K562 (cell line): ENCODE results near the gene HOXB1. TPM values are rescaled to one million over a fixed set of nuclear protein-coding genes. Genes with fewer than 3 reads are reported as not detected.

Source experiments
- ATAC-seq: fragments of 200-7000 bp; cut with Tn5 transposase; 3 replicates; pipeline ENCODE4 v1.9.1; 2020; ENCODE audit warnings: moderate library complexity
- BruUV-seq: library from RNA; stranded (reverse); fragments of 400-500 nt; replicated peaks from 2 replicates; lab custom pipeline; 2021; lab: Mats Ljungman, UMichigan
- CTCF ChIA-PET: fragments of 300-600 bp; formaldehyde crosslinking; extraction: SDS; loops from one replicate; lab custom pipeline; 2021; ENCODE audit warnings: low intra/inter-chr PET ratio; lab: Yijun Ruan, JAX
- POLR2A ChIA-PET: fragments of 300-600, 350-650 bp; sonication (Branson Sonifier 250); formaldehyde crosslinking; extraction: SDS; loops from one replicate; lab custom pipeline; 2021; ENCODE audit warnings: antibody characterized with exemption, inconsistent platforms; lab: Yijun Ruan, JAX
- DNase-seq, 4 experiments: peaks; one replicate each; pipeline versions ENCODE4 v3.0.0 to v3.0.0-alpha.2; 2011 to 2018; ENCODE audit warnings: low spot score in 3 of 4, mixed read lengths in 3 of 4; ENCODE audit errors: extremely low read depth in 1 of 4
- FAIRE-seq: peaks from 2 replicates; lab custom pipeline; 2011; peaks lifted over from hg19 to GRCh38; lab: Jason Lieb, UNC
- H2AFZ ChIP-seq: 2 replicates; pipeline ENCODE4 v1.6.0; 2011; ENCODE audit warnings: low read depth, low read length, control low read depth, inconsistent platforms
- H3K27ac ChIP-seq: fragments of 200-600 bp; 3 replicates; pipeline ENCODE4 v1.8.0; 2011; ENCODE audit warnings: low read depth, mild to moderate bottlenecking, control low read depth, inconsistent platforms, low read length, moderate library complexity, mixed read lengths; ENCODE audit errors: extremely low read depth
- H3K27me3 ChIP-seq, 2 experiments: fragments of 300-600 bp in 1 of 2; 2 replicates in 1 of 2; 3 replicates in 1 of 2; pipeline versions ENCODE4 v1.6.0 to v1.8.0; 2011; ENCODE audit warnings: inconsistent platforms in 2 of 2, low read length in 2 of 2, mild to moderate bottlenecking in 1 of 2, mixed read lengths in 1 of 2, moderate library complexity in 1 of 2; ENCODE audit not compliant: control insufficient read depth in 2 of 2, insufficient read depth in 2 of 2
- H3K36me3 ChIP-seq: fragments of 300-600 bp; 3 replicates; pipeline ENCODE4 v1.8.0; 2011; ENCODE audit warnings: mild to moderate bottlenecking, low read length, inconsistent platforms; ENCODE audit not compliant: control insufficient read depth, insufficient read depth
- H3K4me1 ChIP-seq, 2 experiments: fragments of 200-600 bp in 1 of 2; replicated peaks in 1 of 2; 2 replicates in 1 of 2; 3 replicates in 1 of 2; pipeline versions ENCODE4 v1.5.1 to v1.8.0; 2011; ENCODE audit warnings: inconsistent platforms in 2 of 2, low read length in 2 of 2, mild to moderate bottlenecking in 1 of 2, mixed read lengths in 1 of 2, moderate library complexity in 1 of 2; ENCODE audit not compliant: control insufficient read depth in 2 of 2, insufficient read depth in 2 of 2
- H3K4me2 ChIP-seq: 2 replicates; pipeline ENCODE4 v1.6.1; 2011; ENCODE audit warnings: low read length, control low read depth, inconsistent platforms, mixed read lengths; ENCODE audit not compliant: insufficient read depth
- H3K4me3 ChIP-seq: fragments of 200-600 bp; sonication (generic), shearing (Covaris generic); 2 replicates; pipeline ENCODE4 v1.5.1; 2016; ENCODE audit warnings: control low read depth, inconsistent platforms
- H3K79me2 ChIP-seq: fragments of 200-600 bp; 3 replicates; pipeline ENCODE4 v1.8.0; 2011; ENCODE audit warnings: low read length, inconsistent platforms; ENCODE audit not compliant: control insufficient read depth, insufficient read depth
- H3K9ac ChIP-seq, 2 experiments: 2 replicates each; pipeline versions ENCODE4 v1.6.0 to v1.6.1; 2011; ENCODE audit warnings: low read depth in 2 of 2, low read length in 2 of 2, control low read depth in 1 of 2, inconsistent platforms in 1 of 2, mild to moderate bottlenecking in 1 of 2, mixed read lengths in 1 of 2; ENCODE audit not compliant: insufficient read depth in 1 of 2
- H3K9me1 ChIP-seq: one replicate; pipeline ENCODE4 v1.6.0; 2011; ENCODE audit warnings: inconsistent platforms, mild to moderate bottlenecking, low read length, moderate library complexity; ENCODE audit not compliant: control insufficient read depth, insufficient read depth
- H3K9me3 ChIP-seq: replicated peaks from 2 replicates; pipeline ENCODE4 v1.5.1; 2011; ENCODE audit warnings: low read depth, low read length, inconsistent platforms; ENCODE audit not compliant: control insufficient read depth, insufficient read depth
- H4K20me1 ChIP-seq: replicated peaks from 2 replicates; pipeline ENCODE4 v1.6.1; 2011; ENCODE audit warnings: low read length, inconsistent platforms, mixed read lengths; ENCODE audit not compliant: control insufficient read depth, insufficient read depth
- ARID1B ChIP-seq: fragments of 450-650 bp; IDR thresholded peaks from 2 replicates; pipeline ENCODE4 v1.6.1; 2016; ENCODE audit warnings: antibody characterized with exemption, mild to moderate bottlenecking, inconsistent platforms
- CC2D1A ChIP-seq: fragments of 450-650 bp; IDR thresholded peaks from 2 replicates; pipeline ENCODE4 v1.6.1; 2017; ENCODE audit warnings: mild to moderate bottlenecking
- CEBPG ChIP-seq, 3 experiments: fragments of 200-800 bp in 1 of 3; sonication (Bioruptor generic) in 1 of 3; sonication (generic) in 1 of 3; formaldehyde crosslinking in 1 of 3; IDR thresholded peaks in 2 of 3; conservative IDR thresholded peaks in 1 of 3; 2 replicates each; pipeline versions ENCODE4 v1.6.1 to v1.8.0; 2016 to 2022; ENCODE audit warnings: missing compliant biosample characterization in 2 of 3, missing genetic modification characterization in 2 of 3, mild to moderate bottlenecking in 1 of 3, missing genetic modification reagents in 1 of 3
- EP400 ChIP-seq: fragments of 450-650 bp; IDR thresholded peaks from 2 replicates; pipeline ENCODE4 v1.6.1; 2017; ENCODE audit warnings: antibody characterized with exemption, mild to moderate bottlenecking, moderate library complexity
- GABPA ChIP-seq: fragments of 200-800 bp; sonication (Bioruptor generic); conservative IDR thresholded peaks from 2 replicates; pipeline ENCODE4 v1.6.1; 2016; ENCODE audit warnings: low read depth, missing genetic modification characterization, missing compliant biosample characterization
- HEY1 ChIP-seq: fragments of 250-450 bp; sonication (Bioruptor Pico); IDR thresholded peaks from 2 replicates; pipeline ENCODE4 v1.5.0; 2020; ENCODE audit warnings: mild to moderate bottlenecking, moderate library complexity, borderline replicate concordance
- MAFG ChIP-seq: fragments of 450-650 bp; conservative IDR thresholded peaks from 2 replicates; pipeline ENCODE4 v1.6.1; 2016; ENCODE audit warnings: missing genetic modification characterization, missing compliant biosample characterization
- NFRKB ChIP-seq: fragments of 450-650 bp; IDR thresholded peaks from 2 replicates; pipeline ENCODE4 v1.6.1; 2016; ENCODE audit warnings: low read depth
- RBM25 ChIP-seq: fragments of 200-400 bp; formaldehyde crosslinking; IDR thresholded peaks from 2 replicates; pipeline ENCODE4 v1.6.1; 2018; ENCODE audit warnings: low read length, low read depth, moderate library complexity; ENCODE audit not compliant: severe bottlenecking
- TAF7 ChIP-seq: fragments of 450-650 bp; IDR thresholded peaks from 2 replicates; pipeline ENCODE4 v1.6.1; 2016; ENCODE audit warnings: missing genetic modification characterization, missing compliant biosample characterization
- YY1 ChIP-seq, 3 experiments: IDR thresholded peaks; 2 replicates each; pipeline ENCODE4 v1.6.1; 2011; ENCODE audit warnings: low read length in 2 of 3, mild to moderate bottlenecking in 2 of 3, moderate library complexity in 2 of 3, borderline replicate concordance in 1 of 3, control low read depth in 1 of 3, low read depth in 1 of 3; ENCODE audit not compliant: insufficient read depth in 3 of 3, insufficient replicate concordance in 2 of 3, control insufficient read depth in 1 of 3, insufficient read length in 1 of 3; ENCODE audit errors: extremely low read depth in 1 of 3
- ZNF124 ChIP-seq: sonication (generic); formaldehyde crosslinking; IDR thresholded peaks from 2 replicates; pipeline ENCODE4 v1.8.1; 2022; ENCODE audit warnings: missing genetic modification reagents
- ZNF41 ChIP-seq: fragments of 250-450 bp; sonication (Bioruptor Pico); conservative IDR thresholded peaks from 2 replicates; pipeline ENCODE4 v1.4.0; 2020; ENCODE audit warnings: mild to moderate bottlenecking
- WGBS: fragments of 100-300 bp; shearing (Covaris generic); methylation state at CpG from one replicate; pipeline ENCODE4 v1.1.6; 2016; ENCODE audit warnings: low coverage, mixed read lengths; ENCODE audit not compliant: insufficient coverage; ENCODE audit errors: missing lambda C conversion rate; 5-methylcytosine and 5-hydroxymethylcytosine counted together
- in situ Hi-C: fragments of 300-500 bp; cut with MboI; formaldehyde crosslinking; loops from 4 replicates; pipeline ENCODE4 v1.15.0; 2018; ENCODE audit warnings: inconsistent platforms, mixed read lengths
- intact Hi-C: fragments of 100-400 bp; cut with micrococcal nuclease; formaldehyde crosslinking; loops from 2 replicates; pipeline ENCODE4 v1.14.2; 2022
- polyA plus RNA-seq, 8 experiments: library from polyadenylated mRNA; depleted of rRNA in 4 of 8; stranded (reverse) in 5 of 8; unstranded in 3 of 8; fragments of >200 nt; fragmentation: Nextera tagmentation in 2 of 8; fragmentation: Illumina TruSeq in 1 of 8; extraction: Ambion mirVana in 2 of 8; extraction: Trizol in 1 of 8; gene quantifications; 2 replicates each; pipeline versions ENCODE4 v1.2.1 to v1.2.3, GENCODE V29; 2011 to 2014; ENCODE audit warnings: inconsistent platforms in 1 of 8, missing spikeins in 1 of 8
- total RNA-seq, 7 experiments: library from RNA; depleted of rRNA in 6 of 7; stranded (reverse); fragments of >200 nt in 6 of 7; fragmentation: Illumina TruSeq in 2 of 7; extraction: Trizol in 2 of 7; gene quantifications; 2 replicates each; pipeline versions ENCODE4 v1.2.1 to v1.2.3, GENCODE V29; 2011 to 2021; ENCODE audit warnings: low replicate concordance in 1 of 7
- TF ChIP-seq, protein P1 (sequence below): fragments of 450-650 bp; IDR thresholded peaks from 2 replicates; pipeline ENCODE4 v1.6.1; 2016
- TF ChIP-seq, protein P2 (sequence below): fragments of 250-450 bp; sonication (Bioruptor Pico); IDR thresholded peaks from 2 replicates; pipeline ENCODE4 v1.8.0; 2022; ENCODE audit warnings: moderate library complexity, mild to moderate bottlenecking, inconsistent platforms
- TF ChIP-seq, protein P3 (sequence below): sonication (generic); formaldehyde crosslinking; IDR thresholded peaks from 2 replicates; pipeline ENCODE4 v1.8.0; 2022; ENCODE audit warnings: mild to moderate bottlenecking, low read depth, missing genetic modification reagents

The HOXB1 gene
- total and polyA plus RNA-seq, 9 of the 15 experiments (the other 6 are each of a cell fraction or from before 2014, with no cell fraction given) = 0.04 TPM; not detected in 8

GRCh38 chr17:48555258-48556228, 24.7 kb upstream of the HOXB1 start:
- in situ Hi-C loops = no loop called here
- DNase-seq (peak; percentile 75 to 93 (median 84)), ATAC-seq (peak; percentile 83), FAIRE-seq (peak; percentile 98)
- peak overlapping the region; percentile 30 for H3K4me3 ChIP-seq
- peak overlapping the region; percentile 93 for H3K27ac ChIP-seq
- CTCF ChIA-PET = no interaction called here
- H4K20me1 ChIP-seq = no peaks in the 10 kb centered on the region
- H3K9me1 ChIP-seq = no peaks in the 10 kb centered on the region
- peak overlapping the region; percentile 64; the same call in 1 of the 2 replicates for H2AFZ ChIP-seq
- peaks cover 73% of the 10 kb centered on the region; the same call in 2 of the 3 replicates for H3K36me3 ChIP-seq
- peak overlapping the region; percentile 57 to 90 for H3K9ac ChIP-seq
- BruUV-seq = no TSS peak
- H3K9me3 ChIP-seq = no peaks in the 10 kb centered on the region
- H3K4me1 ChIP-seq = peaks cover 47 to 56% of the 10 kb centered on the region in 2 experiments
- H3K79me2 ChIP-seq = peaks cover 49% of the 10 kb centered on the region
- intact Hi-C loops = no loop called here
- POLR2A ChIA-PET = interaction anchor here (0.7 to 3.4 kb wide), 9 partner anchors 9 to 1266 kb away, joined by 3 to 21 read pairs (median 4); no protein-coding TSS in a partner anchor
- H3K27me3 ChIP-seq = no peaks in the 10 kb centered on the region
- WGBS = 0% methylated on average over 9 of the region's 36 CpGs
- peak overlapping the region; percentile 79 for H3K4me2 ChIP-seq
- TF ChIP-seq CC2D1A (peak; percentile 55; the same call in 1 of the 2 replicates), RBM25 (peak; percentile 10), HEY1 (CRISPR knock-in tag) (no peak), NFRKB (peak; percentile 41), EP400 (peak; percentile 66), TAF7 (tag) (no peak), ZNF124 (CRISPR knock-in tag) (no peak), CEBPG (CRISPR knock-in tag; IDR thresholded peaks at IDR 0.05) (no peak), CEBPG (tag; conservative IDR thresholded peaks at IDR 0.05 in 1 of 2, IDR thresholded peaks at IDR 0.05 in 1 of 2) (no peak), YY1 (IDR thresholded peaks at IDR 0.05; ENCODE audit: borderline replicate concordance in 1 of 3, control insufficient read depth in 1 of 3, extremely low read depth in 1 of 3, insufficient read depth in 3 of 3, insufficient read length in 1 of 3, insufficient replicate concordance in 2 of 3, low read depth in 1 of 3, low read length in 2 of 3) (peak in 1 of 3 experiments; percentile 85), MAFG (no peak), ZNF41 (CRISPR knock-in tag) (no peak), GABPA (tag) (peak; percentile 49; the same call in 1 of the 2 replicates), ARID1B (peak; percentile 72)
- TF ChIP-seq, protein P1, sequence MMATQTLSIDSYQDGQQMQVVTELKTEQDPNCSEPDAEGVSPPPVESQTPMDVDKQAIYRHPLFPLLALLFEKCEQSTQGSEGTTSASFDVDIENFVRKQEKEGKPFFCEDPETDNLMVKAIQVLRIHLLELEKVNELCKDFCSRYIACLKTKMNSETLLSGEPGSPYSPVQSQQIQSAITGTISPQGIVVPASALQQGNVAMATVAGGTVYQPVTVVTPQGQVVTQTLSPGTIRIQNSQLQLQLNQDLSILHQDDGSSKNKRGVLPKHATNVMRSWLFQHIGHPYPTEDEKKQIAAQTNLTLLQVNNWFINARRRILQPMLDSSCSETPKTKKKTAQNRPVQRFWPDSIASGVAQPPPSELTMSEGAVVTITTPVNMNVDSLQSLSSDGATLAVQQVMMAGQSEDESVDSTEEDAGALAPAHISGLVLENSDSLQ = peak; percentile 97
- TF ChIP-seq, protein P2, sequence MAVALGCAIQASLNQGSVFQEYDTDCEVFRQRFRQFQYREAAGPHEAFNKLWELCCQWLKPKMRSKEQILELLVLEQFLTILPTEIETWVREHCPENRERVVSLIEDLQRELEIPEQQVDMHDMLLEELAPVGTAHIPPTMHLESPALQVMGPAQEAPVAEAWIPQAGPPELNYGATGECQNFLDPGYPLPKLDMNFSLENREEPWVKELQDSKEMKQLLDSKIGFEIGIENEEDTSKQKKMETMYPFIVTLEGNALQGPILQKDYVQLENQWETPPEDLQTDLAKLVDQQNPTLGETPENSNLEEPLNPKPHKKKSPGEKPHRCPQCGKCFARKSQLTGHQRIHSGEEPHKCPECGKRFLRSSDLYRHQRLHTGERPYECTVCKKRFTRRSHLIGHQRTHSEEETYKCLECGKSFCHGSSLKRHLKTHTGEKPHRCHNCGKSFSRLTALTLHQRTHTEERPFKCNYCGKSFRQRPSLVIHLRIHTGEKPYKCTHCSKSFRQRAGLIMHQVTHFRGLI (CRISPR knock-in tag) = peak; percentile 64; the same call in 1 of the 2 replicates
- TF ChIP-seq, protein P3, sequence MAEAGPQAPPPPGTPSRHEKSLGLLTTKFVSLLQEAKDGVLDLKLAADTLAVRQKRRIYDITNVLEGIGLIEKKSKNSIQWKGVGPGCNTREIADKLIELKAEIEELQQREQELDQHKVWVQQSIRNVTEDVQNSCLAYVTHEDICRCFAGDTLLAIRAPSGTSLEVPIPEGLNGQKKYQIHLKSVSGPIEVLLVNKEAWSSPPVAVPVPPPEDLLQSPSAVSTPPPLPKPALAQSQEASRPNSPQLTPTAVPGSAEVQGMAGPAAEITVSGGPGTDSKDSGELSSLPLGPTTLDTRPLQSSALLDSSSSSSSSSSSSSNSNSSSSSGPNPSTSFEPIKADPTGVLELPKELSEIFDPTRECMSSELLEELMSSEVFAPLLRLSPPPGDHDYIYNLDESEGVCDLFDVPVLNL = no peak
